SIG-M5 treated with dmso at 0.1 percent for 504 hours (cell line): ENCODE data around the gene PIEZO1.

Experiments used
- DNase-seq: peaks from one replicate; lab custom pipeline; 2025; ENCODE audit not compliant: unreplicated experiment; lab: John Stamatoyannopoulos, UW

The PIEZO1 gene

GRCh38 chr16:88723507-88723887, 61.5 kb downstream of the PIEZO1 start:
- no peak for DNase-seq

GRCh38 chr16:88722784-88723506, 62.1 kb downstream of the PIEZO1 start:
- DNase-seq, result no peak

GRCh38 chr16:88721815-88722755, 62.9 kb downstream of the PIEZO1 start:
- DNase-seq, result no peak

GRCh38 chr16:88721236-88721635, 63.8 kb downstream of the PIEZO1 start:
- no peak for DNase-seq

- no peak for DNase-seq
Measured at GRCh38 chr16:88720396-88720970, 64.5 kb downstream of the PIEZO1 start.

- DNase-seq, result no peak
Measured at GRCh38 chr16:88719933-88720296, 65.1 kb downstream of the PIEZO1 start.

- no peak for DNase-seq
Measured at GRCh38 chr16:88719267-88719932, 65.6 kb downstream of the PIEZO1 start.

- no peak for DNase-seq
Measured at GRCh38 chr16:88718178-88718577, 66.8 kb downstream of the PIEZO1 start.

GRCh38 chr16:88716601-88717001, 68.4 kb downstream of the PIEZO1 start:
- DNase-seq, result no peak

- DNase-seq, result no peak
Measured at GRCh38 chr16:88716201-88716600, 68.8 kb downstream of the PIEZO1 start.

- no peak for DNase-seq
Measured at GRCh38 chr16:88715312-88716190, 69.5 kb downstream of the PIEZO1 start.

GRCh38 chr16:88714420-88715302, 70.4 kb downstream of the PIEZO1 start:
- DNase-seq, result no peak

- DNase-seq, result no peak
Measured at GRCh38 chr16:88713568-88714419, 71.2 kb downstream of the PIEZO1 start.

GRCh38 chr16:88713054-88713453, 72.0 kb downstream of the PIEZO1 start:
- DNase-seq, result no peak

- DNase-seq, result no peak
Measured at GRCh38 chr16:88712362-88712979, 72.5 kb downstream of the PIEZO1 start.

GRCh38 chr16:88711750-88712340, 73.2 kb downstream of the PIEZO1 start:
- DNase-seq, result no peak

GRCh38 chr16:88710556-88710955, 74.5 kb downstream of the PIEZO1 start:
- no peak for DNase-seq
